GM19193 (cell line): ENCODE results near the gene MYF5.

ENCODE experiments used
- POLR2A ChIP-seq: IDR thresholded peaks from 4 replicates; pipeline ENCODE4 v1.6.1; 2011; ENCODE audit not compliant: insufficient read depth, insufficient read length; ENCODE audit errors: extremely low read depth

The MYF5 gene

DNA sequence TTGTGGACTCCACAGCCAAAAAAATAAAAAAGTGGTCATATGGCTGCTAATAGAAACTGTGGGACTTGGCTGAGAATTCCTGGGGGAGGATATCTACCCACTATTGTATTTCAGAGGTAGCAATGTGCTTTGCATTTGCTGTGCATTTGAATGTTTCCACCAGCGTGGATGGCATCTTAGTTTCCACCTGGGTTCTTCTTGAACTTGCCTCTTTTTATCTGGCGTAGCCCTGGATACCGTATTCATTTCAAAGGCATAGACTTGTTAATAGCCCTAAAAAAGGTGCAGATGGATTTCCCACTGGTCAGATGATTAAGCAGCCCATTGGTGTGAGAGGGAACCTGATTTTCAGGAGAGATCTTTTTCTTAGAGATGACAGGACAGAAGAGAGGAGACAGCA, 1.9 kb upstream of the MYF5 start:
- TF ChIP-seq POLR2A = no peak

DNA sequence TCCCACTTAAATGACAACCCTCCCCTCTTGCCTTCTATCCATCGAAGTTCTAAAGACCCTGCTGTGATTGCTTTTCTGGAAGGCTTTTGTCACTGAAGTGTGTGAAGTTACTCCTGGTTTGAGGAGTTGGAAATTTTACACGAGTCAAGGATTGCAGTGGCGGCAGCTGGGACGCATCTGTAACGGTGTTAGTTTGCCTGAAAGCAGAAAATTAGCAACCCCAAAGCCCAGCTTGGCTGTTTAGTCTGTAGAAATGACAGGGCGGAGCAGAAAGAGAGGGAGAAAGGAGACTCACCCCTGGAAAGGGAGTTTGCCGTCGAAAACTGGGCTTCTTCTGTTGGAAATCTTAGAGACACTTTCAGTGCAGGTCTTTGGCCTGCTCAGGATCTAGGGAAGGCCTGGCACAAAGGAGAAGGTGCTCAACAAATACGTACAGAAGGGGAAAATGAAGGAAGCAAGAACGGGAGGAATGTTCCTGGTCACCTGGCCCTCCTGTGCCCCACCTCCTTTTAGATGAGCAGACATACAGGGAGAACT, 931 bp upstream of the MYF5 start:
- no peak for TF ChIP-seq POLR2A

DNA sequence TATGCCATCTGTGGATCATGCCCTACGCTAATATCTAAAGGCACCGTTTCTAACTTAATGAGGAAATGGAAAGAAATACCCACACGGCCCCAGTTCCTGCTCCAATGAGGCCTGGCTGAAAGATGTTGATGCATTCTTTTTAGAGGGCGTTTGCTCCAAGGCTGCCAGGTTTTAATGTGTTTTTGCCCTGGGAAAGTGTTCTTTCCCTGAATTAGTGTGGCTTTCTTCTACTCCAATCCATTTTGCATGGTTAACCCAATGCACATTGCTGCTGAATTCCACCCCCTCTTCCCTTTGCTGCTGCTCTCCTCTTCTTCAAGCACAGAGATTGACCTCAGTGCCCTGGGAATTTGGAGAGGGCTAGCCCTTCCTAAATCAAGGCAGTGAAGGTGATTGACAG, 1.1 kb downstream of the MYF5 start:
- TF ChIP-seq POLR2A = no peak

DNA sequence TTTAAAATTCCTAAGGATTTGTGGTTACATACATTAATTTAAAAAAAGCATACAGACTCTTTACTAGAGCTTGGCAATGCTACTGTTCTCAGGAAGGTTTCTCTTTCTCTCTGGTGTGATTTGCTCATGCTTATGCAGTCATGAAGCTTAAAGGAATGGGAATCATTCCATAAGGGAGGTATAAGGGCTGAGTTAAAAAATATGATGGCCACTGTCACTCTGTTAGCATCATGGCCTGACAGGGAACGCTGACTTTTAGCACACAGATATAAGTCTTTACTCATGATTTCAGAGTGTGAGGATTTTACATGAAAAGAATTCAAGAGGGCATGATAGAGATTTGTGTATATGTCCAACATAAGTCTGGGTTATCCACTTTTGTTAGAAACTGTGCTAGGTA, 3.8 kb downstream of the MYF5 start:
- TF ChIP-seq POLR2A = no peak

DNA sequence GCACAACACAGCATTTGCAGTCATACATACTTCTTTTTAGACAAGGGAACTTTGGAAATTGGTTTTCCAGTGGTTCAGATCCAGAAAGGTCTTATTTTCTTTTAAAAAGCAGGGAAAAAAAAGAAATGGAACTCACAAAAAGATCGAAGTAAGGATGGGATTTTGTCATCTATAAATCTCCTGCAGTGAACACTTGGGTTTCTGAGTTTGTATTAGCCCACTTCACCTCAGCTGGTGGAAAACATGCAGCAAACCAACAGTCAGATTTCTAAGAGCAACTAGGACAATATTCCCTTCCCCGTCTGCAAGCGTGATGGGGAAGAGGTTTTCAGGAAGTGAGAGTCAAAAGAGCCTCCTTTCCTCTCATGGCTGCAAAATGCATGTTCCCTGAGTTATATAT, 4.6 kb downstream of the MYF5 start:
- TF ChIP-seq POLR2A = no peak

DNA sequence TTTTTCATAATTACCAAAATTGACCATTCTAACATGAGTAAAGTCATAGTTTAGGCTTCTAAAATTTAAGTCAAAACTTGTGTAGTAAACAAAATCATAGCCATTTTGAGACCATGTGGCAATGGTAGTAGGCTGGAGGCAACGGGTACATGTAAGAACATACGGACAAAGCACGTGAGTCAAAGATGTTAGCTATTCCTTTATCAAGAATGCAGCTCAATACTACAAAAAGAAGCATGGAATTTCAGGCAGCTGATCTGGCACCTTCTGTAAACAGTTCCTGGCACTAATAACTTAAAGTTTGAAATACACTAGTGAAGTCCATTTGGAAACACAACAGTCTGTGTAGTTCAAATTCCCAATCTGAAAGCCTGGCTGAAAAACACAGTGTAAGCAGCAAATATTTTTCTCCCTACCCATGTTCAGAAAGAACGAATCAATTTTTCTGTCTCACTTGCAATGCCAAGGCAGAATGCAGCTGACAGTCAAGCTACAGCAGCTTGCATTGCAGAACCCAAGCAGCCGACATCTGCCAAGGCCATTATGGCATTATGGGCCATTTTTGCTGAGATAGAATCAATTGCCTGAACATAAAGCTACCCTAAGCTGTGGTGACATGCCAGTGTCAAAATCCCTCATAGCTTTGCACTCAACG, 29.3 kb downstream of the MYF5 start:
- TF ChIP-seq POLR2A = no peak

DNA sequence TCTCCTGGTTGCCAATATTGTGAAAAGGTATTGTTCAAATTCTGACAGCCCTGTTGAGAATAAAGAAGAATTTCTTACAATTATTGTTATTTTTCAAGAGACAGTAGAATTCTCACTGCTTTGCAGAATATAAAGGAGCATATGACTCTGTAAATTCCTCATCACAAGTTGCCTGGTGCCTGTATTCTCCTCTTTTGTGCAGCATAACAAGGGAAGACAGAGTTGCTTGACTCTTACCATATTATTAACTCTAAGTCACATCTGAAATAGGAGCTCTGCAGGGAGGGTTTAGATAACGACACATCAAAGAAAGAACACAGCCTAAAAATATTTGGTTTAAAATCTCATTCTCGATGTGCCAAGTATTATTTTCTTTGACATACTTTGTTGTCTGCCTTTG, 31.1 kb downstream of the MYF5 start:
- no peak for TF ChIP-seq POLR2A

DNA sequence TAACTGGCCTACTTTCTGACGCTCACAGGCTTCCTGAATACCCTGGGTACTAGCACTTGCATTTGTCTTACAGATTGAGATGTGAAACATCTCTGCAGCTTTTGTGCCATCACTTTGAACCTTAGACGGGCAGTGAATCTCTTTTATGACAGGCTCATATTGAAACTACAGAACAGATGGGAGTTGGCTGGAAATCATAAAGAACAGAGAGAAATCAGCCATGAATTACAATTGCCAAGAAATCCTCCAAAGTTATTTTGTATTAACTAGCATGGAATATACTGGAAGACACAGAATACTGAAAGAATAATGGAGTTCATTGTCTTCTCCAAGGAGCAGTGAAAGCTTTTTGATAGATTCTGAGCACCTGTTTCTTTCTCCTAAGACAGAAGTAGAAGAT, 32.7 kb downstream of the MYF5 start:
- no peak for TF ChIP-seq POLR2A

DNA sequence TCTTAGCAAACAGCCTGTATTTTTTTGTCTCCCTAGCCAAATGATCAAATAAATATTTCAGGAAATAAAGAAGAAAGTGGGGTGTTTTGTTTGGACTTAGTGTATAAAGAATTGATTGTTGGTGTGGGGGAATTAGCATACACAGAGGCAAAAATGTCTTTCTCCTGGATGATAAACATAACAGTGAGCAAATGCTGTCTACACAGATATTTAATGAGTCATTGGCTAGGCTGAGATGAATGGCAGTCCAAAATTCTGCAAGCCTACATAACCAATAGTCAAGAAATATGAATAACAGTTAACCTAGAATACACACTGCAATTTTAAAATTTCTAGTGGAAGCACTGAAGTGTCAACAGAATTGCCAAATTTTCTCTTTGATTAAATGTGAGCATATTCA, 35.8 kb downstream of the MYF5 start:
- TF ChIP-seq POLR2A = no peak

DNA sequence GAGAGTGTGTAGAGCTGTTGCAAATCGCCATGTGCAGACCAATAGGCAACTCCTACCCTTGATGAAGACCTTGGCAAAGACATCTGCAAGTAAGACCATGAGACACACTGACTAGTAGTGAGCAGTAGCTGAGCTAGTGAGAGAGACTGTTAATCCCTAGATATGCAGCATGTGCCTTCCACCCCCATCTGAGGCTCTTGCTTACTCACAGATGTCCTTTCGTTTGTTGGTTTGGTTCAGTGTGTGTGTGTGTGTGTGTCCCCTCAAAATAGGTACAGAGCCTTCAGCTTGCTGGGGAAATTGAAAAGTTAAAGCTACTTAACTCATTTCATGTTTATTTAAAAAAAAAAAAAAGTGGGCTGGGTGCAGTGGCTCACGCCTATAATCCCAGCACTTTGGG, 37.6 kb downstream of the MYF5 start:
- TF ChIP-seq POLR2A = no peak

DNA sequence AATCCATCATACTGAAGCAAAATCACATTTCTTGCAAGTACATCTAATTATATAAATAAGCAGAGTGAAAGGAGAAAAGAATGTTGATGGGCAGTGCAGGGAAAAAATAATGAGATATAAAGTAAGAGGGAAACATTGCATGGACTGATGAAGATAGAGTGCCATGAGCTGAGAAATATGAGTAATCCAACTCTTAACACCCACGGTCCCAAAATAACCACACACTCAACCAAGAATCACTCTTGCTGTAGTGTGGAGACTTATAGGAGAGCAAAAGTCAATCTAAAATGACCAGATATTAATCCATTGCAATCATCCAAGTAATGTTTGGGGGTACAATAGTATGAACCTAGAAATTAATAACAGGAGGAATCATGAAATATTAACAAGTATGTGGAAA, 40.2 kb downstream of the MYF5 start:
- TF ChIP-seq POLR2A = no peak

DNA sequence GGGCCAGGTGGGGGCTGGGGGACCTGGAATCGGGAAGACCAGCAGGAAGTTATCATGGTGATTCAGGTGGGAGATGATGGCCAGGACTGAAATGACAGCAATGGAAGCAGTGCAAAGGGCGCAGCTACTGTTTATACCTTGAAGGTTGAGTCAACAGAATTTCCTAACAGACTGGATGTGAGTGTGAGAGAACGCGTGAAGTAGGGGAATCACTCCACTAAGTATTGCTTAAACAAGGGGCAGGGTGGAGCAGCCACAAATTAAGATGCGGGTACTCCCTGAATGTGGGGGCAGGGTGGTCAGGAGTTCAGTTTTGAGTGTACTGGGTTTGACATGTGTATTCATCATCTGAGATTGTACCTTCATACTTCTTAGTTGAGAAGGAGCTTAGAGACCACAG, 45.1 kb downstream of the MYF5 start:
- TF ChIP-seq POLR2A = no peak

DNA sequence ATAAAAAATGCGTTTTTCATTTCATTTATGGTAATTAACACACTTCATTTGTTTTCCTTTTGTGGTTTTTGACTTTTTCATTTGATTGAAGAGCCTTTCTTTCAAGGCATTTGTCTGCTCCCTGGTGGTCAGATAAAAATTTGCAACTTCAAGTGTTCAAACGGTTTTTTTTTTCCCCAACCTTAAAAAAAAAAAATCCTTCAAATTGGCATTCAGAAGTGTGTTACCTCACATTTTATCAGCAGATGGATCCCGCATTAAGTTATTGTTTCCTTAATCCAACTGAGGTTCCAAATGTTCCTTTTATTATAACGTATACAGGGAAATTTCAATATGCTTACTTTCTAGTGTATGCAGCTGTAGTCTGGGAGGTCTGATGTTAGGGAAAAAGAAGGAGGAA, 47.2 kb downstream of the MYF5 start:
- TF ChIP-seq POLR2A = no peak

DNA sequence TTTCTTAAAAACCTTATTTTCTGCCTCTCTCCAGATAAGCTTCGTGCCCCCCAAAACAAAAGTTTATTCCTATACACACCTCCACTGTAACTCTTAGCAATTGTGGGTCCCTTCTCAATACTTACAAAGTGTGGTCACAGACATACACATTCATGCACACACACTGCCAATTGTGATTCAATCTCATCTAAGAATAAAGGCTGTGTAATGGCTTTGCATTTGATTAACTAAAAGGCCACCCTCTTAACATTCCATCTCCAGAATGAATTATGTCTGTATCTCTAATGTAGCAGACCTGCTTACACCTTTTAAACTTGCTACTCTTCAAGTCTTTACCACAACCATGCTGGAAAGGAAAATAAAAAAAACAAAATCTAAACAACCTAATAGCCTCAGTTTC, 49.5 kb downstream of the MYF5 start:
- no peak for TF ChIP-seq POLR2A

DNA sequence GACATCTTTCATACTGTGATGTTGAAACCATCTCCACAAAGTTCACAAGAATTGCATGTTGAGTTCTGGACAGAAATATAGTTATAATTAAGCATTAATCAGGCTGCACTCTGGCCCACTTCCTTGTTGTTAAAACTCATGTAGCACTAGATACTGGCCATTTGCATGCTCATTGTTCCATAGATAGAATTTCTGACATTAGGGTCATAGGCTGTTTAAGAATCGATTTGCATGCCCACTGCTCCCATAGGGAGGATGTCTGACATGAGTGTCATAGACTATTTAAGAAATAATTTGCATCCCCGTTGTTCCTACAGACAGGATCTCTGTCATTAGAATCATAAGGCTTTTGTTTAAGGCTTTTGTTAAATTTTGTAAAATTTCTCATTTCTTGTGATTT, 50.2 kb downstream of the MYF5 start:
- TF ChIP-seq POLR2A = no peak
